Fibroblast of peridontal ligament (primary cell): ENCODE results near the gene NSUN2.
"Not testable (repeated sequence)": the region's sequence is repeated elsewhere in the genome, so short reads cannot be mapped to it uniquely, and the experiment has no call there.

Experiments used
- DNase-seq: peaks from one replicate; pipeline ENCODE4 v3.0.0-alpha.2; 2010; ENCODE audit errors: extremely low read depth

NSUN2 gene

GRCh38 chr5:6632888-6633468 is at the start of gene NSUN2, which contains the start of gene SRD5A1:
Gene NSUN2, minus strand, starts transcription at chr5:6633044. Its CDS starts 65 bp downstream, at chr5:6632979.
Gene SRD5A1, plus strand, starts transcription at chr5:6633440. Its CDS starts 137 bp downstream, at chr5:6633577.
- peak; percentile 89 for DNase-seq

GRCh38 chr5:6682239-6682638 is 49.4 kb upstream of the NSUN2 start:
- no peak for DNase-seq

GRCh38 chr5:6681682-6682081 is 48.8 kb upstream of the NSUN2 start:
- no peak for DNase-seq

GRCh38 chr5:6680922-6681321 is 48.1 kb upstream of the NSUN2 start:
- DNase-seq, result no peak

- no peak for DNase-seq
Measured at GRCh38 chr5:6678385-6678784, 45.5 kb upstream of the NSUN2 start.

- DNase-seq, result no peak
Measured at GRCh38 chr5:6676702-6677101, 43.9 kb upstream of the NSUN2 start.

- DNase-seq, result no peak
Measured at GRCh38 chr5:6675784-6676491, 43.1 kb upstream of the NSUN2 start.

- no peak for DNase-seq
Measured at GRCh38 chr5:6674886-6675285, 42.0 kb upstream of the NSUN2 start.

- DNase-seq, result no peak
Measured at GRCh38 chr5:6674421-6674820, 41.6 kb upstream of the NSUN2 start.

- no peak for DNase-seq
Measured at GRCh38 chr5:6673963-6674362, 41.1 kb upstream of the NSUN2 start.

- no peak for DNase-seq
Measured at GRCh38 chr5:6673031-6673430, 40.2 kb upstream of the NSUN2 start.

- DNase-seq, result not testable (repeated sequence)
Measured at GRCh38 chr5:6668717-6669116, 35.9 kb upstream of the NSUN2 start.

- DNase-seq, result no peak
Measured at GRCh38 chr5:6667648-6668047, 34.8 kb upstream of the NSUN2 start.

- no peak for DNase-seq
Measured at GRCh38 chr5:6666762-6667161, 33.9 kb upstream of the NSUN2 start.

GRCh38 chr5:6660688-6661087 is 27.8 kb upstream of the NSUN2 start:
- no peak for DNase-seq

GRCh38 chr5:6659941-6660684 is 27.3 kb upstream of the NSUN2 start:
- DNase-seq, result no peak

- no peak for DNase-seq
Measured at GRCh38 chr5:6656680-6657079, 23.8 kb upstream of the NSUN2 start.

GRCh38 chr5:6655432-6655831 is 22.6 kb upstream of the NSUN2 start:
- no peak for DNase-seq

GRCh38 chr5:6652025-6652424 is 19.2 kb upstream of the NSUN2 start:
- no peak for DNase-seq

GRCh38 chr5:6649681-6650080 is 16.8 kb upstream of the NSUN2 start:
- no peak for DNase-seq

- DNase-seq, result no peak
Measured at GRCh38 chr5:6649186-6649585, 16.3 kb upstream of the NSUN2 start.

- DNase-seq, result peak; percentile 25
Measured at GRCh38 chr5:6645571-6646362, 12.9 kb upstream of the NSUN2 start.
